ENCODE results near the gene AK1. TPM values are rescaled to one million over a fixed set of nuclear protein-coding genes. Genes with fewer than 3 reads are reported as not detected.

The AK1 gene
- total and polyA plus RNA-seq, 2 of the 8 experiments (the other 6 are each of a cell fraction or from before 2014, with no cell fraction given): 37.9 to 39.2 TPM

- no peak overlapping the region for H3K18ac ChIP-seq (ENCODE audit: extremely low read depth, low read length)
- no peak overlapping the region for H3K56ac ChIP-seq (replicated peaks; ENCODE audit: insufficient read length, low read depth, low read length)
- DNase-seq (ENCODE audit: low read depth in 1 of 2, low spot score in 2 of 2) (no peak), FAIRE-seq (no peak)
- H4K5ac ChIP-seq (ENCODE audit: insufficient read length, low read depth, low read length): no peak overlapping the region
- H4K20me1 ChIP-seq (replicated peaks in 1 of 2; ENCODE audit: control insufficient read depth in 1 of 2, insufficient read depth in 2 of 2, low read length in 2 of 2): peaks cover 2 to 9% of the 10 kb centered on the region in 2 experiments
- no peak overlapping the region for H3K4me2 ChIP-seq (ENCODE audit: insufficient read depth in 1 of 2, low read depth in 2 of 2, low read length in 2 of 2)
- no peak overlapping the region for H2BK20ac ChIP-seq (ENCODE audit: low read length)
- H2BK12ac ChIP-seq (ENCODE audit: low read depth, low read length): no peak overlapping the region
- H3K79me1 ChIP-seq (ENCODE audit: low read depth, low read length): 0 out of 2 replicates have a peak, but pooled peaks cover 1% of the 10 kb centered on the region
- H3K4me3 ChIP-seq (ENCODE audit: extremely low read depth in 1 of 4, insufficient read depth in 2 of 4, low read depth in 3 of 4, low read length in 4 of 4): no peak overlapping the region
- H3K9me3 ChIP-seq (ENCODE audit: insufficient read depth in 2 of 2, low read depth in 1 of 2, low read length in 1 of 2): no peaks in the 10 kb centered on the region
- H2AFZ ChIP-seq (ENCODE audit: low read length): no peak overlapping the region
- CTCF ChIA-PET (ENCODE audit: partially characterized antibody): interaction anchor here (0.9 to 3.5 kb wide), 8 partner anchors 8 to 103 kb away, joined by 3 to 26 read pairs (median 5); partner anchors contain the start of gene TOR2A
- H3K14ac ChIP-seq (ENCODE audit: insufficient read length): no peak overlapping the region
- H2BK120ac ChIP-seq (replicated peaks; ENCODE audit: low read depth, low read length): no peak overlapping the region
- H3K9ac ChIP-seq (replicated peaks in 1 of 4; ENCODE audit: extremely low read depth in 1 of 4, low read depth in 3 of 4, low read length in 3 of 4): no peak overlapping the region
- no peak overlapping the region for H2BK15ac ChIP-seq (ENCODE audit: low read length)
- H3K36me3 ChIP-seq (ENCODE audit: control insufficient read depth in 2 of 4, insufficient read depth in 4 of 4, low read length in 3 of 4): peaks cover 9 to 15% (median 13%) of the 10 kb centered on the region in 4 experiments; a peak in 7 of 8 replicates
- no peaks in the 10 kb centered on the region for H3K23me2 ChIP-seq (ENCODE audit: low read depth, low read length)
- H4K8ac ChIP-seq (ENCODE audit: extremely low read depth, insufficient read depth, low read length): no peak overlapping the region
- H3K27ac ChIP-seq (ENCODE audit: low read depth, low read length): no peak overlapping the region
- H3K79me2 ChIP-seq (ENCODE audit: control insufficient read depth in 1 of 2, insufficient read depth in 2 of 2, low read length in 2 of 2): no peaks in the 10 kb centered on the region
- no peaks in the 10 kb centered on the region for H3K4me1 ChIP-seq (replicated peaks in 1 of 4; ENCODE audit: control insufficient read depth in 3 of 4, insufficient read depth in 4 of 4, low read length in 3 of 4)
- H3K23ac ChIP-seq (ENCODE audit: insufficient read length): no peak overlapping the region
- no peak overlapping the region for H4K91ac ChIP-seq (replicated peaks; ENCODE audit: insufficient read length, low read length)
- H3K4ac ChIP-seq (replicated peaks; ENCODE audit: insufficient read length, low read depth, low read length): no peak overlapping the region
- H3K27me3 ChIP-seq (replicated peaks in 1 of 4; ENCODE audit: control insufficient read depth in 3 of 4, extremely low read depth in 1 of 4, insufficient read depth in 3 of 4, low read length in 3 of 4): no peaks in the 10 kb centered on the region
- POLR2A ChIA-PET (ENCODE audit: partially characterized antibody): interaction anchor here (0.6 to 6.7 kb wide), 15 partner anchors 7 to 282 kb away, joined by 3 to 34 read pairs (median 4); partner anchors contain the start of gene FPGS
- H2BK5ac ChIP-seq (ENCODE audit: low read depth, low read length): no peak overlapping the region
- WGBS, 2 experiments (ENCODE audit: extremely low coverage in 1 of 2, insufficient coverage in 1 of 2, insufficient read length in 1 of 2, insufficient replicate concordance in 2 of 2, low coverage in 1 of 2, low lambda C conversion rate in 2 of 2, missing lambda C conversion rate in 1 of 2): 91% methylated on average over 17 of the region's 17 CpGs; no CpG with 5 or more reads in 1 of the 2 experiments
- no peak overlapping the region for H2AK5ac ChIP-seq (ENCODE audit: low read depth, low read length)
- TF ChIP-seq JUN (IDR thresholded peaks at IDR 0.05; ENCODE audit: low read depth, low read length): no peak
- TF ChIP-seq BRCA1 (IDR thresholded peaks at IDR 0.05; ENCODE audit: low read depth, low read length): no peak
- TF ChIP-seq RNF2 (IDR thresholded peaks at IDR 0.05; ENCODE audit: borderline replicate concordance, low read depth, low read length, missing control alignments, poor library complexity, severe bottlenecking): no peak
- no peak for TF ChIP-seq SIN3A (conservative IDR thresholded peaks at IDR 0.05 in 1 of 2, IDR thresholded peaks at IDR 0.05 in 1 of 2; ENCODE audit: low read depth in 1 of 2, low read length in 2 of 2)
- TF ChIP-seq KDM5A (IDR thresholded peaks at IDR 0.05; ENCODE audit: low read length): no peak
- TF ChIP-seq NANOG (IDR thresholded peaks at IDR 0.05; ENCODE audit: insufficient read depth, low read depth, low read length, poor library complexity, severe bottlenecking): no peak
- TF ChIP-seq POLR2AphosphoS5 (IDR thresholded peaks at IDR 0.05; ENCODE audit: low read depth, low read length): no peak
- no peak for TF ChIP-seq HDAC2 (IDR thresholded peaks at IDR 0.05; ENCODE audit: borderline replicate concordance in 1 of 2, low read depth in 2 of 2, low read length in 2 of 2)
- TF ChIP-seq ZNF274 (IDR thresholded peaks at IDR 0.05; ENCODE audit: borderline replicate concordance, extremely low read depth, low read length): no peak
- no peak for TF ChIP-seq SRF (IDR thresholded peaks at IDR 0.05; ENCODE audit: low read depth, low read length)
- no peak for TF ChIP-seq EGR1 (IDR thresholded peaks at IDR 0.05; ENCODE audit: borderline replicate concordance, low read depth, low read length)
- no peak for TF ChIP-seq MAX (IDR thresholded peaks at IDR 0.05)
Observed at GRCh38 chr9:127817881-127818434, 59.5 kb downstream of the AK1 start.

All from H1 (cell line).